Loucy (cell line): Measurements from ENCODE around the gene SIK2.

Source experiments
- CTCF ChIP-seq: fragments of 200-600 bp; sonication (generic); conservative IDR thresholded peaks from 2 replicates; pipeline ENCODE4 v1.5.1; 2014; ENCODE audit warnings: mild to moderate bottlenecking, antibody characterized with exemption, low read length
- EZH2phosphoT487 ChIP-seq: fragments of 200-600 bp; IDR thresholded peaks from 2 replicates; pipeline ENCODE4 v1.6.1; 2018; ENCODE audit warnings: antibody characterized with exemption, mild to moderate bottlenecking, moderate library complexity, borderline replicate concordance

GRCh38 chr11:111631666-111632039 lies 29.4 kb downstream of the SIK2 start:
- TF ChIP-seq CTCF (no peak), EZH2phosphoT487 (no peak)
